ENCODE data around the gene STRIT1. TPM values are rescaled to one million over a fixed set of nuclear protein-coding genes. Genes with fewer than 3 reads are reported as not detected.

The STRIT1 gene
- total RNA-seq, 2 experiments from 2014 or later, result not detected

- TF ChIP-seq EZH2phosphoT487 (IDR thresholded peaks at IDR 0.05; ENCODE audit: borderline replicate concordance, low read depth, low read length), result no peak
- TF ChIP-seq CTCF (conservative IDR thresholded peaks at IDR 0.05; ENCODE audit: low read length), result no peak
- BruUV-seq (replicated peaks), result no TSS peak
- DNase-seq (ENCODE audit: low spot score), result no peak
- Histone ChIP-seq H3K4me2 (ENCODE audit: low read length) (no peak overlapping the region), H3K9me2 (ENCODE audit: insufficient read depth, low read length) (no peaks in the 10 kb centered on the region), H4K20me1 (ENCODE audit: insufficient read depth, low read length) (no peaks in the 10 kb centered on the region), H2AFZ (ENCODE audit: low read length) (no peak overlapping the region), H3K79me2 (ENCODE audit: insufficient read depth, low read depth, low read length) (no peaks in the 10 kb centered on the region), H3K4me1 (ENCODE audit: insufficient read depth, low read length, poor library complexity, severe bottlenecking) (peaks cover 3% of the 10 kb centered on the region), H3K4me3 (ENCODE audit: low read depth, low read length, poor library complexity, severe bottlenecking) (no peak overlapping the region), H3K36me3 (ENCODE audit: insufficient read depth, low read length) (no peaks in the 10 kb centered on the region), H3K9me3 (ENCODE audit: low read length) (no peaks in the 10 kb centered on the region), H3K27ac (ENCODE audit: low read depth, low read length, poor library complexity, severe bottlenecking) (no peak overlapping the region)
- CTCF ChIA-PET (ENCODE audit: unreplicated experiment), result no interaction called here
- intact Hi-C loops (cut with micrococcal nuclease; ENCODE audit: unreplicated experiment), result no loop called here
- POLR2A ChIA-PET, result no interaction called here
Measured at GRCh38 chr3:155330370-155330769, 36.9 kb upstream of the STRIT1 start.

- Histone ChIP-seq H3K9me3 (ENCODE audit: low read length) (no peaks in the 10 kb centered on the region), H3K36me3 (ENCODE audit: insufficient read depth, low read length) (no peaks in the 10 kb centered on the region), H3K79me2 (ENCODE audit: insufficient read depth, low read depth, low read length) (no peaks in the 10 kb centered on the region), H3K4me3 (ENCODE audit: low read depth, low read length, poor library complexity, severe bottlenecking) (no peak overlapping the region), H3K4me2 (ENCODE audit: low read length) (no peak overlapping the region), H2AFZ (ENCODE audit: low read length) (no peak overlapping the region), H3K4me1 (ENCODE audit: insufficient read depth, low read length, poor library complexity, severe bottlenecking) (peaks cover 3% of the 10 kb centered on the region), H4K20me1 (ENCODE audit: insufficient read depth, low read length) (no peaks in the 10 kb centered on the region), H3K9me2 (ENCODE audit: insufficient read depth, low read length) (no peaks in the 10 kb centered on the region), H3K27ac (ENCODE audit: low read depth, low read length, poor library complexity, severe bottlenecking) (no peak overlapping the region)
- DNase-seq (ENCODE audit: low spot score), result no peak
- CTCF ChIA-PET (ENCODE audit: unreplicated experiment), result no interaction called here
- intact Hi-C loops (cut with micrococcal nuclease; ENCODE audit: unreplicated experiment), result no loop called here
- TF ChIP-seq CTCF (conservative IDR thresholded peaks at IDR 0.05; ENCODE audit: low read length), result no peak
- TF ChIP-seq EZH2phosphoT487 (IDR thresholded peaks at IDR 0.05; ENCODE audit: borderline replicate concordance, low read depth, low read length), result no peak
- POLR2A ChIA-PET, result no interaction called here
- no TSS peak for BruUV-seq (replicated peaks)
Measured at GRCh38 chr3:155329513-155330048, 36.1 kb upstream of the STRIT1 start.

GRCh38 chr3:155327871-155328270 lies 34.4 kb upstream of the STRIT1 start:
- Histone ChIP-seq H3K4me3 (ENCODE audit: low read depth, low read length, poor library complexity, severe bottlenecking) (no peak overlapping the region), H2AFZ (ENCODE audit: low read length) (no peak overlapping the region), H3K9me2 (ENCODE audit: insufficient read depth, low read length) (no peaks in the 10 kb centered on the region), H4K20me1 (ENCODE audit: insufficient read depth, low read length) (no peaks in the 10 kb centered on the region), H3K27ac (ENCODE audit: low read depth, low read length, poor library complexity, severe bottlenecking) (no peak overlapping the region), H3K79me2 (ENCODE audit: insufficient read depth, low read depth, low read length) (no peaks in the 10 kb centered on the region), H3K9me3 (ENCODE audit: low read length) (no peaks in the 10 kb centered on the region), H3K4me1 (ENCODE audit: insufficient read depth, low read length, poor library complexity, severe bottlenecking) (peaks cover 3% of the 10 kb centered on the region), H3K4me2 (ENCODE audit: low read length) (no peak overlapping the region), H3K36me3 (ENCODE audit: insufficient read depth, low read length) (no peaks in the 10 kb centered on the region)
- no TSS peak for BruUV-seq (replicated peaks)
- DNase-seq (ENCODE audit: low spot score), result no peak
- CTCF ChIA-PET (ENCODE audit: unreplicated experiment), result no interaction called here
- no peak for TF ChIP-seq CTCF (conservative IDR thresholded peaks at IDR 0.05; ENCODE audit: low read length)
- intact Hi-C loops (cut with micrococcal nuclease; ENCODE audit: unreplicated experiment), result no loop called here
- POLR2A ChIA-PET, result no interaction called here

Data from OCI-LY7 (cell line).